ENCODE measurements around the gene SORCS2. TPM values are rescaled to one million over a fixed set of nuclear protein-coding genes. Genes with fewer than 3 reads are reported as not detected.

The SORCS2 gene
- total RNA-seq, 1 donor from 2014 or later, result 7.2 TPM

GRCh38 chr4:7390336-7390735 lies 198.0 kb downstream of the SORCS2 start:
- no peaks in the 10 kb centered on the region for H3K36me3 ChIP-seq
- no peak overlapping the region for H3K4me3 ChIP-seq
- DNase-seq, result no peak
- no peaks in the 10 kb centered on the region for H3K9me3 ChIP-seq
- H3K27ac ChIP-seq, result no peak overlapping the region
- ATAC-seq, result no peak
- H3K27me3 ChIP-seq, result no peaks in the 10 kb centered on the region
- intact Hi-C loops (cut with DNase I), result no loop called here
- H3K4me1 ChIP-seq, result no peaks in the 10 kb centered on the region
- TF ChIP-seq, protein P1, sequence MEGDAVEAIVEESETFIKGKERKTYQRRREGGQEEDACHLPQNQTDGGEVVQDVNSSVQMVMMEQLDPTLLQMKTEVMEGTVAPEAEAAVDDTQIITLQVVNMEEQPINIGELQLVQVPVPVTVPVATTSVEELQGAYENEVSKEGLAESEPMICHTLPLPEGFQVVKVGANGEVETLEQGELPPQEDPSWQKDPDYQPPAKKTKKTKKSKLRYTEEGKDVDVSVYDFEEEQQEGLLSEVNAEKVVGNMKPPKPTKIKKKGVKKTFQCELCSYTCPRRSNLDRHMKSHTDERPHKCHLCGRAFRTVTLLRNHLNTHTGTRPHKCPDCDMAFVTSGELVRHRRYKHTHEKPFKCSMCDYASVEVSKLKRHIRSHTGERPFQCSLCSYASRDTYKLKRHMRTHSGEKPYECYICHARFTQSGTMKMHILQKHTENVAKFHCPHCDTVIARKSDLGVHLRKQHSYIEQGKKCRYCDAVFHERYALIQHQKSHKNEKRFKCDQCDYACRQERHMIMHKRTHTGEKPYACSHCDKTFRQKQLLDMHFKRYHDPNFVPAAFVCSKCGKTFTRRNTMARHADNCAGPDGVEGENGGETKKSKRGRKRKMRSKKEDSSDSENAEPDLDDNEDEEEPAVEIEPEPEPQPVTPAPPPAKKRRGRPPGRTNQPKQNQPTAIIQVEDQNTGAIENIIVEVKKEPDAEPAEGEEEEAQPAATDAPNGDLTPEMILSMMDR (IDR thresholded peaks at IDR 0.05), result no peak

GRCh38 chr4:7390906-7391636 lies 198.7 kb downstream of the SORCS2 start:
- Histone ChIP-seq H3K9me3 (no peaks in the 10 kb centered on the region), H3K36me3 (no peaks in the 10 kb centered on the region), H3K27ac (no peak overlapping the region), H3K4me3 (no peak overlapping the region), H3K4me1 (no peaks in the 10 kb centered on the region), H3K27me3 (no peaks in the 10 kb centered on the region)
- TF ChIP-seq, protein P1 (IDR thresholded peaks at IDR 0.05), result no peak
- no peak for ATAC-seq
- intact Hi-C loops (cut with DNase I), result no loop called here
- no peak for DNase-seq

DNA sequence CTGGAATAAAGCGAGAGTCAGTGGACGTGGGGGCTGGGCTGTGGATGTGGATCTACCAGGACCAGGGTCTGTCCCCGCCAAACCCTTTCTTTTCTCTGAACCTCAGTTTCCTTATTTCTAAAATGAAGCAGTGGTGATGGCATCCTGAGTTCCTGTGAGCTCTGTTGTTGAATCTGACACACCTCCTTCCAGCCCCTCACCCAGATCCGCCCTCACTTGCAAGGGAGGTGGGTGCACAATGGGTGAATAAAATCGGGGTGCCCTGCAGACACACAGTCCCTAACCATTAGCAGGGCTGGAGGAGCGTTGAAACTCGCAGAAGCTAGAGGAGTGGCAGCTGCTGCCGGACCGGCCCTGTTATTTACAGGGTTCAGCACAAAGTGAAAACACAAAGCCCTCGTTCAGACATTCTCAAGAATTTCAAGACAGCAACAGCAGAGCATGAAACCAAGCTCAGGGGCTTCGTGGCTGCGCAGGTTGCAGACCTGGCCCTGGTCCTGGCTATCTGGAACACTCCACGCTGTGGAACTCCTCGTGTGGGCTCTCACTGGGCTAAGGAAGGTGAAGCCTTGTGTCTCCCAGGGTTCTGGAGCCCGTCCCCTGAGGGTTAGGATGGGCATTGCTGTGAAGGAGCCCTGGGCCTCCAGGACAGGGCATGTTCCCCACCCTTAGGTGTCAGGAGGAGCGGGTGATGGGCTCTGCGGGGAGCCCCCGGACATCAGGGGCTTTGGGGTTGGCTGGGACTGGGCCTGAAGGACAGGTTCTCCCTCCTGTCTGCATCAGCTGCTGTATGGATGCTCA lies 199.5 kb downstream of the SORCS2 start:
- no peak overlapping the region for H3K4me3 ChIP-seq
- DNase-seq (no peak), ATAC-seq (no peak)
- no peak overlapping the region for H3K27ac ChIP-seq
- H3K4me1 ChIP-seq, result no peaks in the 10 kb centered on the region
- intact Hi-C loops (cut with DNase I), result no loop called here
- H3K36me3 ChIP-seq, result no peaks in the 10 kb centered on the region
- H3K9me3 ChIP-seq, result no peaks in the 10 kb centered on the region
- no peaks in the 10 kb centered on the region for H3K27me3 ChIP-seq
- TF ChIP-seq, protein P1 (IDR thresholded peaks at IDR 0.05), result no peak

GRCh38 chr4:7392438-7393421 lies 200.4 kb downstream of the SORCS2 start:
- Histone ChIP-seq H3K4me1 (no peaks in the 10 kb centered on the region), H3K4me3 (no peak overlapping the region), H3K36me3 (no peaks in the 10 kb centered on the region), H3K9me3 (no peaks in the 10 kb centered on the region), H3K27me3 (no peaks in the 10 kb centered on the region), H3K27ac (no peak overlapping the region)
- intact Hi-C loops (cut with DNase I), result no loop called here
- no peak for ATAC-seq
- DNase-seq, result no peak
- TF ChIP-seq, protein P1 (IDR thresholded peaks at IDR 0.05), result peak; percentile 12
